Liver (tissue), 9 donors: ENCODE data around the gene ACOT7. TPM values are rescaled to one million over a fixed set of nuclear protein-coding genes. Genes with fewer than 3 reads are reported as not detected.

Experiments
- DNase-seq: peaks from one replicate; pipeline ENCODE4 v3.0.0-alpha.2; 2017; ENCODE audit warnings: low spot score
- H3K27ac ChIP-seq, 2 donors: one replicate each; pipeline ENCODE4 v1.7.0; 2013; ENCODE audit warnings: inconsistent platforms in 2 of 2, low read length in 2 of 2, control low read depth in 1 of 2, low read depth in 1 of 2, mild to moderate bottlenecking in 1 of 2
- H3K27me3 ChIP-seq, 4 donors: one replicate each; pipeline versions ENCODE4 v1.6.1 to v1.7.0; 2013; ENCODE audit warnings: low read length in 3 of 4, inconsistent platforms in 1 of 4, mild to moderate bottlenecking in 1 of 4, moderate library complexity in 1 of 4; ENCODE audit not compliant: control insufficient read depth in 4 of 4, insufficient read depth in 4 of 4
- H3K36me3 ChIP-seq, 4 donors: one replicate each; pipeline versions ENCODE4 v1.6.1 to v1.7.0; 2013; ENCODE audit warnings: low read length in 3 of 4, mild to moderate bottlenecking in 3 of 4, low read depth in 1 of 4, moderate library complexity in 1 of 4; ENCODE audit not compliant: control insufficient read depth in 4 of 4, insufficient read depth in 3 of 4
- H3K4me1 ChIP-seq, 4 donors: one replicate each; pipeline versions ENCODE4 v1.6.1 to v1.7.0; 2013; ENCODE audit warnings: low read length in 3 of 4, mild to moderate bottlenecking in 3 of 4, moderate library complexity in 1 of 4; ENCODE audit not compliant: control insufficient read depth in 4 of 4, insufficient read depth in 4 of 4
- H3K4me3 ChIP-seq, 3 donors: one replicate each; pipeline versions ENCODE4 v1.6.1 to v1.7.0; 2013; ENCODE audit warnings: low read length in 3 of 3, control low read depth in 1 of 3, low read depth in 1 of 3, mild to moderate bottlenecking in 1 of 3
- H3K9ac ChIP-seq, 2 donors: one replicate each; pipeline ENCODE4 v1.7.0; 2013; ENCODE audit warnings: low read length in 2 of 2, mild to moderate bottlenecking in 2 of 2, moderate library complexity in 2 of 2, control low read depth in 1 of 2, low read depth in 1 of 2
- H3K9me3 ChIP-seq, 4 donors: one replicate each; pipeline versions ENCODE4 v1.6.1 to v1.7.0; 2013; ENCODE audit warnings: low read length in 3 of 4; ENCODE audit not compliant: control insufficient read depth in 4 of 4
- ATF3 ChIP-seq: IDR thresholded peaks from 2 replicates; pipeline ENCODE4 v1.6.1; 2016; ENCODE audit warnings: antibody characterized with exemption
- CTCF ChIP-seq: fragments of 150-350 bp; IDR thresholded peaks from 2 replicates; pipeline ENCODE4 v1.5.1; 2017; ENCODE audit warnings: improper control_type of control experiment, low read depth, low read length; ENCODE audit not compliant: missing input control
- EGR1 ChIP-seq, 2 donors: IDR thresholded peaks; 2 replicates each; pipeline ENCODE4 v1.6.1; 2016 to 2018; ENCODE audit warnings: antibody characterized with exemption in 2 of 2, low read depth in 2 of 2
- FOXA1 ChIP-seq: IDR thresholded peaks from 2 replicates; pipeline ENCODE4 v1.6.1; 2016; ENCODE audit warnings: antibody characterized with exemption
- FOXA2 ChIP-seq: IDR thresholded peaks from 2 replicates; pipeline ENCODE4 v1.6.1; 2016; ENCODE audit warnings: antibody characterized with exemption
- GABPA ChIP-seq, 2 donors: IDR thresholded peaks in 1 of 2; conservative IDR thresholded peaks in 1 of 2; 2 replicates each; pipeline ENCODE4 v1.6.1; 2016; ENCODE audit warnings: antibody characterized with exemption in 2 of 2, mild to moderate bottlenecking in 1 of 2, moderate library complexity in 1 of 2
- HNF4A ChIP-seq, 2 donors: conservative IDR thresholded peaks; 2 replicates each; pipeline ENCODE4 v1.6.1; 2016; ENCODE audit warnings: antibody characterized with exemption in 2 of 2, mild to moderate bottlenecking in 2 of 2
- HNF4G ChIP-seq: IDR thresholded peaks from 2 replicates; pipeline ENCODE4 v1.6.1; 2016; ENCODE audit warnings: antibody characterized with exemption
- JUND ChIP-seq, 2 donors: IDR thresholded peaks; 2 replicates each; pipeline ENCODE4 v1.6.1; 2016; ENCODE audit warnings: antibody characterized with exemption in 2 of 2
- MAX ChIP-seq: IDR thresholded peaks from 2 replicates; pipeline ENCODE4 v1.6.1; 2016; ENCODE audit warnings: antibody characterized with exemption
- NR2F2 ChIP-seq: IDR thresholded peaks from 2 replicates; pipeline ENCODE4 v1.6.1; 2016; ENCODE audit warnings: antibody characterized with exemption
- RAD21 ChIP-seq, 2 donors: IDR thresholded peaks; 2 replicates each; pipeline ENCODE4 v1.6.1; 2016; ENCODE audit warnings: antibody characterized with exemption in 2 of 2, mild to moderate bottlenecking in 2 of 2
- REST ChIP-seq: IDR thresholded peaks from 2 replicates; pipeline ENCODE4 v1.6.1; 2016; ENCODE audit warnings: antibody characterized with exemption, mild to moderate bottlenecking
- RXRA ChIP-seq, 2 donors: IDR thresholded peaks; 2 replicates each; pipeline ENCODE4 v1.6.1; 2017 to 2018; ENCODE audit warnings: antibody characterized with exemption in 2 of 2, mild to moderate bottlenecking in 1 of 2
- SP1 ChIP-seq: IDR thresholded peaks from 2 replicates; pipeline ENCODE4 v1.6.1; 2018; ENCODE audit warnings: antibody characterized with exemption, mild to moderate bottlenecking
- TAF1 ChIP-seq: conservative IDR thresholded peaks from 2 replicates; pipeline ENCODE4 v1.6.1; 2016; ENCODE audit warnings: antibody characterized with exemption, mild to moderate bottlenecking
- YY1 ChIP-seq: IDR thresholded peaks from 2 replicates; pipeline ENCODE4 v1.6.1; 2016; ENCODE audit warnings: antibody characterized with exemption, mild to moderate bottlenecking
- ZBTB33 ChIP-seq: IDR thresholded peaks from 2 replicates; pipeline ENCODE4 v1.6.1; 2016; ENCODE audit warnings: antibody characterized with exemption
- WGBS: extraction: QIAGEN DNeasy Blood & Tissue Kit; methylation state at CpG from one replicate; pipeline ENCODE4 v1.1.7; 2013; 5-methylcytosine and 5-hydroxymethylcytosine counted together
- polyA plus RNA-seq, 2 donors: library from polyadenylated mRNA; stranded (reverse) in 1 of 2; unstranded in 1 of 2; fragments of 200-250 nt in 1 of 2; fragments of >200 nt in 1 of 2; fragmentation: Nextera tagmentation in 1 of 2; extraction: Ambion mirVana in 1 of 2; gene quantifications; one replicate each; pipeline versions ENCODE4 v1.2.1 to v1.2.3, GENCODE V29; 2013 to 2015
- total RNA-seq, 2 donors: library from RNA; depleted of rRNA; stranded (reverse); fragments of >200 nt; gene quantifications; one replicate each; pipeline ENCODE4 v1.2.3, GENCODE V29; 2014
- donor health status: healthy.
- donor health status: healthy.
- donor health status: healthy.
- donor health status: healthy.
- donor health status: healthy.

The ACOT7 gene
- total and polyA plus RNA-seq, 4 donors = 8.7 to 14.4 (median 10.4) TPM

GRCh38 chr1:6354659-6355317, 38.8 kb downstream of the ACOT7 start:
- 83% methylated on average over 12 of the region's 12 CpGs for WGBS
- H3K27me3 ChIP-seq = no peaks in the 10 kb centered on the region
- H3K36me3 ChIP-seq = no peaks in the 10 kb centered on the region
- H3K4me1 ChIP-seq = peaks cover 37 to 97% (median 87%) of the 10 kb centered on the region in 4 donors
- no peak for DNase-seq
- TF ChIP-seq HNF4G (no peak), RAD21 (IDR thresholded peaks at IDR 0.05) (no peak), FOXA1 (no peak), ZBTB33 (no peak), TAF1 (no peak)
- H3K27ac ChIP-seq = peak overlapping the region; percentile 59 to 61
- no peaks in the 10 kb centered on the region for H3K9me3 ChIP-seq
- H3K9ac ChIP-seq = no peak overlapping the region
- no peak overlapping the region for H3K4me3 ChIP-seq

- no peak for DNase-seq
- TF ChIP-seq REST (no peak), RAD21 (IDR thresholded peaks at IDR 0.05) (no peak), HNF4G (no peak), FOXA1 (no peak), FOXA2 (no peak), YY1 (no peak), SP1 (peak; percentile 46), RXRA (IDR thresholded peaks at IDR 0.05) (peak; percentile 67 to 75), CTCF (no peak), MAX (no peak), GABPA (IDR thresholded peaks at IDR 0.05 in 1 of 2, conservative IDR thresholded peaks at IDR 0.05 in 1 of 2) (no peak), HNF4A (conservative IDR thresholded peaks at IDR 0.05) (no peak), NR2F2 (peak; percentile 50), TAF1 (no peak), ATF3 (no peak), ZBTB33 (no peak), JUND (IDR thresholded peaks at IDR 0.05) (no peak), EGR1 (IDR thresholded peaks at IDR 0.05; ENCODE audit: low read depth in 2 of 2) (no peak)
- Histone ChIP-seq H3K27me3 (no peaks in the 10 kb centered on the region), H3K27ac (peak overlapping the region; percentile 59 to 61), H3K9ac (no peak overlapping the region), H3K9me3 (no peaks in the 10 kb centered on the region), H3K36me3 (no peaks in the 10 kb centered on the region), H3K4me3 (no peak overlapping the region), H3K4me1 (peaks cover 30 to 94% (median 82%) of the 10 kb centered on the region in 4 donors)
- 22% methylated on average over 14 of the region's 14 CpGs for WGBS
Measured at GRCh38 chr1:6353955-6354658, 39.5 kb downstream of the ACOT7 start.
